ENCODE results near the gene CACFD1. TPM values are rescaled to one million over a fixed set of nuclear protein-coding genes. Genes with fewer than 3 reads are reported as not detected.

Gene CACFD1
- total RNA-seq, 1 donor, result 5.4 TPM

DNA sequence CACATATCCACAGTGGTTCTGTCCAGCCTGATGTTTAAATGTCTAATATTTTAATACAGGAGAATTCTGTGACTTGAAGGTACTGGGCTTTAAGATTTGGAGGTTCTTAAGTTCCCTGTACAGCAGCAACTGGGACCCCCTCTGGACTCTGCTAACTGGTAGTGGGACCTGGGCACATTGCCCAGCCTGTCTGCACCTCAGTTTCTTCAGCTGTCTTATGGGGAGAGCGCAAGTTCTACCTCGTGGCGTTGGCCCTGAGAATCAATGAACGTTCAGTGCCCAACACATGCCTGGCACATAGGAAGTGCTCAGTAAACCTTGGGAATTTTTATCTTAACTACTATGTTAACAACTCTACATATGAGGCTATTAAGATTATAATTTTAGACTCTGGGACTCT lies 17.7 kb downstream of the CACFD1 start:
- DNase-seq (ENCODE audit: low read depth in 2 of 3, low spot score in 2 of 3), result no peak

DNA sequence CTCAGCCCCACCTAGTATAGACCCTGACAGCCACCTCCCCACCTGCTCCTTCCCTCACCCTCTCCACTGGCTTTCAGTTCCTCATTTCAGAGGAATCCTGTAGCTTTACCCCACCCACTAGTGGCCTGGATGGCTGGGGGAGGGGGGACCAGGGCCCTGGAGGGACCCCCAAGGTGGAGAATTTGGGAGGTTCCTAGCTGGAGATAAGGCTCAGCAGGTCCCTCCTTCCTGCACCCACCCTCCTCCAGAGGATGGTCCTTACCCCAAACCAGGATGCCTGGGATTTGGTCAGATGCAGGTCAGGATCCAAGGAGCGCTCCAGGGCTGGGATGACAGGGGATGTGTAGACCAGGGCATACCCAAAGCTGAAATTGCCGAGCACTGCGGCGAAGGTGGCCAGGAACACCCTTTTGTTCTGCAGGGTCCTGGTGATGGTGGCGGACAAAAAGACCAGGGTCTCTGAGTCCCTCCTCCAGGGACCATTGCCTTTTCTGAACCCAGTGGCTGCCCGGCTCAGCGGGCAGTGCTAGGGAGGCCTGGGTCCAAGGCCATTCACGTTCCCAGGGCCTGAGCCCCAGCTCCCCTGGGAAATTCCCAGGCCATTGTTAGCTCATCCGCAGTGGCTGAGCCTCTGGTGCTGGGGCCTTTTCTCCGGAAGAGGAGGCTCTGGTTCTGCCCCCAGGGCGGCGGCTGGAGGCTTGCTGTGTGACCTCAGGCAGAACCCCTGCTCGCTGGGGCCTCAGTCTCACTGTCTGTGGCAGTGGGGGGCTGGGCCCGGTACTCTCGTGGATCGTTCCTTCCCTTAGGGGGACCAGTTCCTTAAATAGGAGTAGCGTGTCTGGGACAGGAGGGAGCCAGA lies 18.4 kb downstream of the CACFD1 start:
- DNase-seq (ENCODE audit: low read depth in 2 of 3, low spot score in 2 of 3), result peak in 2 of 3 donors; percentile 26 to 52

GRCh38 chr9:133478851-133479711 lies 19.3 kb downstream of the CACFD1 start, which contains the start of gene SLC2A6:
SLC2A6 (minus strand) TSS chr9:133479099; CDS start chr9:133479059, 40 bp downstream.
- peak; percentile 52 to 74 (median 70) for DNase-seq (ENCODE audit: low read depth in 2 of 3, low spot score in 2 of 3)

DNA sequence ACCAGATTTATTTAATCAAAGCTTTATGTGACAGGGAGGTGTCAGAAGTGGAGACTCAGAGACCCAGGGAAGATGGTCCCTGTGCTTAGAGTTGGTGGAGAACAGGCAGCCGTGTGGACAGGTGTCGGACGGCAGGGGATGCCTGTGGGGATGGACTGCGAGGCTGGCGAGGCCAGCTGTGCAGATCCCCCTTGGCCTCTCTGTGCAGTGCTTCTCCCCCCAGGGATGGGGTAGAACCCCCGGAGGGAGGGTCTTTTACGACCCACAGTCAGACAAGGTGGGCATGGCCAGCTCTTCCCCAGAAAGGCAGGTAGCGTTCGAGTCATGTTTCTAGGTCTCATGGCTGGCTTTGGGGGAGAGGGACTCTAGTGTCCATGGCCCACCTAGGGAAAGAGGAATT lies 23.8 kb downstream of the CACFD1 start:
- DNase-seq (ENCODE audit: low read depth in 2 of 3, low spot score in 2 of 3), result no peak

- DNase-seq (ENCODE audit: low read depth in 2 of 3, low spot score in 2 of 3), result no peak
Observed at GRCh38 chr9:133484671-133485437, 25.1 kb downstream of the CACFD1 start.

- DNase-seq (ENCODE audit: low read depth in 2 of 3, low spot score in 2 of 3), result peak in 1 of 3 donors; percentile 39
Observed at GRCh38 chr9:133485531-133486260, 25.9 kb downstream of the CACFD1 start.

- no peak for DNase-seq (ENCODE audit: low read depth in 2 of 3, low spot score in 2 of 3)
Observed at GRCh38 chr9:133487331-133487725, 27.6 kb downstream of the CACFD1 start.

GRCh38 chr9:133488686-133489252 lies 29.0 kb downstream of the CACFD1 start:
- no peak for DNase-seq (ENCODE audit: low read depth in 2 of 3, low spot score in 2 of 3)

GRCh38 chr9:133489253-133490190 lies 29.7 kb downstream of the CACFD1 start:
- DNase-seq (ENCODE audit: low read depth in 2 of 3, low spot score in 2 of 3), result no peak

- DNase-seq (ENCODE audit: low read depth in 2 of 3, low spot score in 2 of 3), result no peak
Observed at GRCh38 chr9:133490201-133490681, 30.5 kb downstream of the CACFD1 start.

GRCh38 chr9:133490865-133491655 lies 31.3 kb downstream of the CACFD1 start:
- no peak for DNase-seq (ENCODE audit: low read depth in 2 of 3, low spot score in 2 of 3)

GRCh38 chr9:133491656-133491925 lies 31.8 kb downstream of the CACFD1 start:
- no peak for DNase-seq (ENCODE audit: low read depth in 2 of 3, low spot score in 2 of 3)

DNA sequence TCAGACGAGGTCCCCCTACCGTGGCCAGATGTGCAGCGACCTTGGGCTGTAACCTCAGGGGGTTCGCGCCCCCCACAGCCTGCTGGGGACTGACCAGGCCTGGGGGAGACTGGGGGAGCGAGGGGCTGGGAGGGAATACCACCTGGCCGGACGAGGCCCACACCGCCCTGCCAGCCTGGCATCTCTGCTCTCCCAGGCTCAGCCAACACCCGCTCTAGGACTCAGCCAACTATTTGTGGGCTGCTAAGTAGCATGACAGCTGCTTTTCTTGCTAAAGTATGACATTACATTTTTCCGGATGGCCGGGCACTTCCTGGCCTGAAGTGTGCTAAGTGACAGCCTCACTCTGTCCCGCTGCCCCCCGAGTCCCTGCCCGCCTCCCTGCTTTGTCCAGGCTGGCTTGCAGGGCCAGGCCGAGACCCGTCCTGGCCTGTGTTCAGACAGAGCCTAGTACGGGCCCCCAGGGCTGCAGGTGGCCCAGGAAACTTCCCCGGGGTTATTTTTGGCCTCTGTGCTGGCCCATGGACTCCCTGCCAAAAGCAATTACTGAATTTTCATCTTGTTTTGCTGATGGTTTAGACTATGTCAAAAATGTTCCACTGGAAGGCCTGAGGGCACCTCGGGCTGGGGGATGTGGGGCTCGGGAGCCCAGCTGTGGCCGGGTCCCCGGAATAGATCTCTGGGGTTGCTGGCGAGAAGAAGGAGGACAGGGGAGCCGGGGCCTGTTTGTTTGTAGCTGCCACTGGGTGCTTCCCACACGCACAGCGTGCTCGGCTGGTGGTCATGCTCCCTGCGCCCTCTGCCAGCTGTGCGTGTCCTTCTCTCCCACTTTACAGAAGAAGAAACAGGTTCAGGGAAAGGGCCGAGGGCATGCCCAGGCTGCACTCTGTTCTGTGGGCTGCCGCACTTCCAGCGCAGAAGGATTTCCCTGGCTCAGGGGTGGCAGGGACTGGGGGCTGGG lies 32.6 kb downstream of the CACFD1 start:
- no peak for DNase-seq (ENCODE audit: low read depth in 2 of 3, low spot score in 2 of 3)

GRCh38 chr9:133493428-133493827 lies 33.6 kb downstream of the CACFD1 start:
- DNase-seq (ENCODE audit: low read depth in 2 of 3, low spot score in 2 of 3), result no peak

DNA sequence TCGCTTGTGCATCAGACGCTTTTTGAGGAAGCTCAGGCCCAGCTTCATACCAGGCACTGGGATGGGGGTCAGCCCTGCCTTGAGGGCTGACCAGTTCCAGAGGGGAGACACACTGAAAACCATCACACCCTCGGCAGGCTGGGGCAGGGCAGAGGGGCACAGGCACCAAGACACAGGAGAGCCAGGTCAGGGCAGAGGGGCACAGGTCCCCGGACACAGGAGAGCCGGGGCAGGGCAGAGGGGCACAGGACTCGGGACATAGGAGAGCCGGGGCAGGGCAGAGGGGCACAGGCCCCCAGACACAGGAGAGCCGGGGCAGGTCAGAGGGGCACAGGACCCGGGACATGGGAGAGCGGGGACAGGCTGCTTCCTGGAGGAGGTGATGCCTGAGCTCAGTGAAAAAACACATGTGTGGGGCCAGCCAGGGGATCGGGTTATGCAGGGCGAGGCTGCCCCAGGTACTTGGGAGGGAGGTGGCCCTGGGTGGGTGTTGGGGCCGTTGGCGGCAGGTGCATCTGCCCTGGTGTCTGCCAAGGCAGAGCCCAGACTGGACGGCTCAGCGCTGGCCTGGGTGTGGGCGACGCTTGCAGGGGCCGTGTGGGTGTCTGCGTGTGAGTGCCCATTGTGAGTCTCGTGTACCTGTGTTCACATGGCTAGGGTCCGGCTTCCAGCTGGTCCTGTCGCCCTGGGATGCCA lies 34.2 kb downstream of the CACFD1 start:
- no peak for DNase-seq (ENCODE audit: low read depth in 2 of 3, low spot score in 2 of 3)

GRCh38 chr9:133494636-133495326 lies 35.0 kb downstream of the CACFD1 start:
- DNase-seq (ENCODE audit: low read depth in 2 of 3, low spot score in 2 of 3), result no peak

Data from hematopoietic multipotent progenitor cell (in vitro differentiated cells).